ENCODE results near the gene MOV10L1. TPM values are rescaled to one million over a fixed set of nuclear protein-coding genes. Genes with fewer than 3 reads are reported as not detected.
A peak's percentile ranks its signal among the peaks of the same experiment; 100 is the strongest.

The MOV10L1 gene
- polyA plus RNA-seq, 3 donors: 0.18 to 0.35 TPM; not detected in 1

DNA sequence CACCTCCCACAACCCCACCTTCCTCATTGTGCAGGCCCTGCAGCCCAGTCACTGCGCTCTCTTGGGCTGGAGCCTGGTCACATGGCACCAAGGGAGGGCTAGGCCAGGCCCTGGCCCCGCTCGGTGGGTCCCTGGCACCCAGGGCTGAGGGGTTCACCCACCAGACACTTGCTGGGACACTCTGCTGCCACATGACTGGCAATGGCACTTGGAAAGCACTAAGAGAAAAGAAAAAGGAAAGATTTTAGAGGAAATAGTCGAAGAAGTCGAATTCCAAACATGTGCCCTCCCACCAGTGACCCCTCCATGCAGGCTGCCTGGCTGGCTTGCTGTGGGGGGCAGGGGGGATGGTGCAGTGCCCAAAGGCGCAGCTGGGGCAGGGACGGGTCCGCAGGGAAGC is 19.4 kb upstream of the MOV10L1 start:
- H3K79me2 ChIP-seq (ENCODE audit: insufficient read depth, low read length): no peaks in the 10 kb centered on the region
- H3K36me3 Mint-ChIP-seq: peaks cover 2 to 12% of the 10 kb centered on the region in 2 donors
- H3K4me3 Mint-ChIP-seq: no peak overlapping the region
- H2AFZ ChIP-seq (ENCODE audit: insufficient read depth, low read depth, low read length, poor library complexity, severe bottlenecking): no peak overlapping the region
- no peaks in the 10 kb centered on the region for H3K4me1 ChIP-seq (ENCODE audit: control insufficient read depth in 1 of 2, insufficient read depth in 2 of 2, low read length in 2 of 2)
- no peaks in the 10 kb centered on the region for H3K9me3 ChIP-seq (replicated peaks in 1 of 2; ENCODE audit: control insufficient read depth in 1 of 2, insufficient read depth in 1 of 2, low read length in 2 of 2)
- no peaks in the 10 kb centered on the region for H3K4me1 Mint-ChIP-seq
- H3K27me3 Mint-ChIP-seq (ENCODE audit: low read depth in 3 of 3): peaks cover 0 to 1% (median 0%) of the 10 kb centered on the region in 3 donors
- H3K4me2 ChIP-seq (replicated peaks; ENCODE audit: extremely low read depth, low read length, poor library complexity, severe bottlenecking): no peak overlapping the region
- H3K9ac ChIP-seq (ENCODE audit: insufficient read depth, low read length, poor library complexity, severe bottlenecking): no peak overlapping the region
- H4K20me1 ChIP-seq (ENCODE audit: insufficient read depth, low read length): no peaks in the 10 kb centered on the region
- no peak overlapping the region for H3K4me3 ChIP-seq (replicated peaks in 1 of 3; ENCODE audit: low read depth in 2 of 3, low read length in 3 of 3)
- no peak overlapping the region for H3K27ac ChIP-seq (ENCODE audit: low read depth in 1 of 2, low read length in 2 of 2)
- intact Hi-C loops (cut with micrococcal nuclease): no loop called here
- TF ChIP-seq, protein P1, sequence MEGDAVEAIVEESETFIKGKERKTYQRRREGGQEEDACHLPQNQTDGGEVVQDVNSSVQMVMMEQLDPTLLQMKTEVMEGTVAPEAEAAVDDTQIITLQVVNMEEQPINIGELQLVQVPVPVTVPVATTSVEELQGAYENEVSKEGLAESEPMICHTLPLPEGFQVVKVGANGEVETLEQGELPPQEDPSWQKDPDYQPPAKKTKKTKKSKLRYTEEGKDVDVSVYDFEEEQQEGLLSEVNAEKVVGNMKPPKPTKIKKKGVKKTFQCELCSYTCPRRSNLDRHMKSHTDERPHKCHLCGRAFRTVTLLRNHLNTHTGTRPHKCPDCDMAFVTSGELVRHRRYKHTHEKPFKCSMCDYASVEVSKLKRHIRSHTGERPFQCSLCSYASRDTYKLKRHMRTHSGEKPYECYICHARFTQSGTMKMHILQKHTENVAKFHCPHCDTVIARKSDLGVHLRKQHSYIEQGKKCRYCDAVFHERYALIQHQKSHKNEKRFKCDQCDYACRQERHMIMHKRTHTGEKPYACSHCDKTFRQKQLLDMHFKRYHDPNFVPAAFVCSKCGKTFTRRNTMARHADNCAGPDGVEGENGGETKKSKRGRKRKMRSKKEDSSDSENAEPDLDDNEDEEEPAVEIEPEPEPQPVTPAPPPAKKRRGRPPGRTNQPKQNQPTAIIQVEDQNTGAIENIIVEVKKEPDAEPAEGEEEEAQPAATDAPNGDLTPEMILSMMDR (IDR thresholded peaks at IDR 0.05): no peak
- 90% methylated on average over 6 of the region's 8 CpGs for WGBS (ENCODE audit: insufficient coverage)
- no peak overlapping the region for H3K27ac Mint-ChIP-seq
- DNase-seq: no peak
- H3K27me3 ChIP-seq (ENCODE audit: control insufficient read depth in 2 of 2, insufficient read depth in 2 of 2, low read length in 2 of 2): no peaks in the 10 kb centered on the region
- no peaks in the 10 kb centered on the region for H3K9me3 Mint-ChIP-seq
- no peaks in the 10 kb centered on the region for H3K36me3 ChIP-seq (replicated peaks in 1 of 2; ENCODE audit: control insufficient read depth in 1 of 2, insufficient read depth in 2 of 2, low read length in 2 of 2)

DNA sequence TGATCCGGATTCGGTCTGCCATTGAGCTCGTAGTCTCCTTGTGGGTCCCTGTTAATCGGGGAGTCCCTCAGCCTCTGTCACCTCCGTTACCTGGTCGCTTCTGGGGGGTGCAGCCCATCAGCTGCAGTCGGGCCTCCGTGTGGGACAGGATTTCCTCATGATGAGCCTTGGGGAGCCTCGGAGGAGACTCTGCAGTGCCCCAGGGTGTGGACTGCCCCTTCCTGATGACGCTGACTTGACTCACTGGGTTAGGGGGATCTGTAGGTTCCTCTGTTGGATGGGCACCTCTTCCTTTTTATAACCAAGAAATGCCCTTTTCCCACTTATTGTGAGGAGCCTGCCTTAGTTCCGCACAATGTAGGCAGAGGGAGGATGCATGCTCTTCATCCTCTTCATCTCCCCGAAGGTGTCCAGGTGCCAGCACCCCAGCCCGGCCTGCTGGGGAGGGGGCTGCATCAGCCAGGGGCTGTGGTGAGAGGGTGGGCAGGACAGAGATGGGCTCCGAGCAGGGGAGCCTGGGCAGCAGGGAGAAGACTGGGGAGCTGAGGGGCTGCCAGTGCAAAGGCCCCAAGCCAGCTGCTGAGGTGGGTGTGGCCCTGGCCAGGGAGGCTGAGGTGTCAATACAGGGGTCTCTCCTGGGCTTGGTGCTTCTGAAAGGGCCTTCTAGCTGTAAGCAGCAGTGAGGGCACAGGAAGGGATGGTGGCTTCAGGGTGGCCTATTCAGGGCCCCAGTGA is 18.2 kb upstream of the MOV10L1 start:
- Histone ChIP-seq H3K27ac (ENCODE audit: low read depth in 1 of 2, low read length in 2 of 2) (no peak overlapping the region), H3K9me3 (replicated peaks in 1 of 2; ENCODE audit: control insufficient read depth in 1 of 2, insufficient read depth in 1 of 2, low read length in 2 of 2) (no peaks in the 10 kb centered on the region), H4K20me1 (ENCODE audit: insufficient read depth, low read length) (no peaks in the 10 kb centered on the region), H3K4me3 (replicated peaks in 1 of 3; ENCODE audit: low read depth in 2 of 3, low read length in 3 of 3) (no peak overlapping the region), H3K9ac (ENCODE audit: insufficient read depth, low read length, poor library complexity, severe bottlenecking) (no peak overlapping the region), H3K4me2 (replicated peaks; ENCODE audit: extremely low read depth, low read length, poor library complexity, severe bottlenecking) (no peak overlapping the region), H3K4me1 (ENCODE audit: control insufficient read depth in 1 of 2, insufficient read depth in 2 of 2, low read length in 2 of 2) (no peaks in the 10 kb centered on the region), H3K27me3 (ENCODE audit: control insufficient read depth in 2 of 2, insufficient read depth in 2 of 2, low read length in 2 of 2) (no peaks in the 10 kb centered on the region), H3K36me3 (replicated peaks in 1 of 2; ENCODE audit: control insufficient read depth in 1 of 2, insufficient read depth in 2 of 2, low read length in 2 of 2) (no peaks in the 10 kb centered on the region), H2AFZ (ENCODE audit: insufficient read depth, low read depth, low read length, poor library complexity, severe bottlenecking) (no peak overlapping the region), H3K79me2 (ENCODE audit: insufficient read depth, low read length) (no peaks in the 10 kb centered on the region)
- WGBS (ENCODE audit: insufficient coverage): 86% methylated on average over 10 of the region's 14 CpGs
- no peak overlapping the region for H3K4me3 Mint-ChIP-seq
- H3K36me3 Mint-ChIP-seq: peaks cover 9 to 12% of the 10 kb centered on the region in 2 donors
- TF ChIP-seq, protein P1 (IDR thresholded peaks at IDR 0.05): no peak
- no peaks in the 10 kb centered on the region for H3K9me3 Mint-ChIP-seq
- intact Hi-C loops (cut with micrococcal nuclease): no loop called here
- peak overlapping the region in 1 of 7 donors; percentile 75 for H3K27ac Mint-ChIP-seq
- H3K27me3 Mint-ChIP-seq (ENCODE audit: low read depth in 3 of 3): peaks cover 0 to 1% (median 0%) of the 10 kb centered on the region in 3 donors
- H3K4me1 Mint-ChIP-seq: peaks cover 5% of the 10 kb centered on the region
- DNase-seq: no peak

All from CD14-positive monocyte (primary cell).